Astrocyte (in vitro differentiated cells and primary cell): ENCODE measurements around the gene GPAT2.

Experiments used
- CTCF ChIP-seq: IDR thresholded peaks from 2 replicates; pipeline ENCODE4 v1.5.1; 2011; ENCODE audit warnings: low read depth, mild to moderate bottlenecking, inconsistent platforms, low read length, moderate library complexity; ENCODE audit not compliant: insufficient read depth
- EZH2 ChIP-seq: IDR thresholded peaks from 2 replicates; pipeline ENCODE4 v1.6.1; 2012; ENCODE audit warnings: mild to moderate bottlenecking, low read length, inconsistent platforms; ENCODE audit not compliant: insufficient read depth

- TF ChIP-seq CTCF: no peak
- TF ChIP-seq EZH2: no peak
These were observed 46.3 kb upstream of the GPAT2 start for GRCh38 chr2:96081042-96081441.
